Esophagus squamous epithelium (tissue), 5 donors: ENCODE measurements around the gene CELSR3. TPM values are rescaled to one million over a fixed set of nuclear protein-coding genes. Genes with fewer than 3 reads are reported as not detected.

Source experiments
- DNase-seq: peaks from one replicate; lab custom pipeline; 2025; lab: John Stamatoyannopoulos, UW
- H3K27ac ChIP-seq, 4 donors: fragments of 200-600 bp; sonication (generic); one replicate each; pipeline ENCODE4 v1.5.1; 2016 to 2019; ENCODE audit warnings: mild to moderate bottlenecking in 1 of 4
- H3K27me3 ChIP-seq, 4 donors: fragments of 200-600 bp; sonication (generic); 1 replicate in 3 of 4; 2 replicates in 1 of 4; pipeline versions ENCODE4 v1.5.1 to v1.6.0; 2017 to 2021; ENCODE audit warnings: antibody characterized with exemption in 1 of 4
- H3K36me3 ChIP-seq, 3 donors: fragments of 200-600 bp; sonication (generic); one replicate each; pipeline ENCODE4 v1.5.1; 2016 to 2019
- H3K4me1 ChIP-seq, 3 donors: fragments of 200-600 bp; sonication (generic); one replicate each; pipeline ENCODE4 v1.5.1; 2017 to 2019
- H3K4me3 ChIP-seq, 4 donors: fragments of 200-600 bp; sonication (generic); 1 replicate in 3 of 4; 2 replicates in 1 of 4; pipeline ENCODE4 v1.5.1; 2016 to 2019; ENCODE audit warnings: mild to moderate bottlenecking in 2 of 4, moderate library complexity in 1 of 4
- H3K9me3 ChIP-seq, 3 donors: fragments of 200-600 bp; sonication (generic); one replicate each; pipeline ENCODE4 v1.5.1; 2016 to 2019
- POLR2A ChIP-seq, 4 donors: fragments of 450-650 bp; IDR thresholded peaks; one replicate each; pipeline ENCODE4 v1.6.1; 2017; ENCODE audit warnings: antibody characterized with exemption in 4 of 4, mild to moderate bottlenecking in 4 of 4, moderate library complexity in 3 of 4
- WGBS, 2 donors: methylation state at CpG; one replicate each; pipeline ENCODE4 v1.1.5; 2018; 5-methylcytosine and 5-hydroxymethylcytosine counted together
- intact Hi-C: fragments of 100-400 bp; cut with DNase I; formaldehyde crosslinking; loops from one replicate; pipeline ENCODE4 v1.15.0; 2022
- total RNA-seq, 4 donors: library from RNA; depleted of rRNA; stranded (reverse); fragments of >200 nt; gene quantifications; one replicate each; pipeline ENCODE4 v1.1.0, GENCODE V29; 2016
- TF ChIP-seq, protein P1 (sequence below), 6 experiments: fragments of 450-650 bp in 4 of 6; fragments of 200-600 bp in 2 of 6; sonication (generic) in 2 of 6; IDR thresholded peaks; one replicate each; pipeline ENCODE4 v1.5.1; 2016 to 2019; ENCODE audit warnings: antibody characterized with exemption in 6 of 6, mild to moderate bottlenecking in 4 of 6, moderate library complexity in 4 of 6
- donor health status: DM: yes; HTN: yes; CAD: no.

The CELSR3 gene
- total RNA-seq, 4 donors from 2014 or later = 0.31 to 0.76 (median 0.45) TPM

GRCh38 chr3:48707157-48707556 is 44.5 kb upstream of the CELSR3 start:
- H3K36me3 ChIP-seq = peaks cover 6 to 75% (median 8%) of the 10 kb centered on the region in 3 donors
- no peak for DNase-seq
- TF ChIP-seq POLR2A (IDR thresholded peaks at IDR 0.05) = no peak
- TF ChIP-seq, protein P1, sequence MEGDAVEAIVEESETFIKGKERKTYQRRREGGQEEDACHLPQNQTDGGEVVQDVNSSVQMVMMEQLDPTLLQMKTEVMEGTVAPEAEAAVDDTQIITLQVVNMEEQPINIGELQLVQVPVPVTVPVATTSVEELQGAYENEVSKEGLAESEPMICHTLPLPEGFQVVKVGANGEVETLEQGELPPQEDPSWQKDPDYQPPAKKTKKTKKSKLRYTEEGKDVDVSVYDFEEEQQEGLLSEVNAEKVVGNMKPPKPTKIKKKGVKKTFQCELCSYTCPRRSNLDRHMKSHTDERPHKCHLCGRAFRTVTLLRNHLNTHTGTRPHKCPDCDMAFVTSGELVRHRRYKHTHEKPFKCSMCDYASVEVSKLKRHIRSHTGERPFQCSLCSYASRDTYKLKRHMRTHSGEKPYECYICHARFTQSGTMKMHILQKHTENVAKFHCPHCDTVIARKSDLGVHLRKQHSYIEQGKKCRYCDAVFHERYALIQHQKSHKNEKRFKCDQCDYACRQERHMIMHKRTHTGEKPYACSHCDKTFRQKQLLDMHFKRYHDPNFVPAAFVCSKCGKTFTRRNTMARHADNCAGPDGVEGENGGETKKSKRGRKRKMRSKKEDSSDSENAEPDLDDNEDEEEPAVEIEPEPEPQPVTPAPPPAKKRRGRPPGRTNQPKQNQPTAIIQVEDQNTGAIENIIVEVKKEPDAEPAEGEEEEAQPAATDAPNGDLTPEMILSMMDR (IDR thresholded peaks at IDR 0.05) = no peak
- H3K27me3 ChIP-seq = no peaks in the 10 kb centered on the region
- no peak overlapping the region for H3K4me3 ChIP-seq
- intact Hi-C loops = no loop called here
- no peak overlapping the region for H3K27ac ChIP-seq
- H3K4me1 ChIP-seq = peaks cover 8 to 72% (median 41%) of the 10 kb centered on the region in 3 donors
- 75 to 91% methylated on average over 5 of the region's 5 CpGs for WGBS, 2 donors
- no peaks in the 10 kb centered on the region for H3K9me3 ChIP-seq

- H3K36me3 ChIP-seq = peaks cover 12 to 92% (median 13%) of the 10 kb centered on the region in 3 donors
- 89 to 92% methylated on average over 6 of the region's 6 CpGs for WGBS, 2 donors
- intact Hi-C loops = no loop called here
These were observed 39.7 kb upstream of the CELSR3 start for GRCh38 chr3:48702320-48702920.

GRCh38 chr3:48700731-48701405 is 38.2 kb upstream of the CELSR3 start:
- H3K36me3 ChIP-seq = peaks cover 6 to 78% (median 13%) of the 10 kb centered on the region in 3 donors
- TF ChIP-seq, protein P1 (IDR thresholded peaks at IDR 0.05) = no peak
- no peak for TF ChIP-seq POLR2A (IDR thresholded peaks at IDR 0.05)
- H3K27me3 ChIP-seq = no peaks in the 10 kb centered on the region
- no peak overlapping the region for H3K27ac ChIP-seq
- intact Hi-C loops = no loop called here
- no peak for DNase-seq
- no peak overlapping the region for H3K4me3 ChIP-seq
- WGBS, 2 donors = 90 to 92% methylated on average over 5 to 7 of the region's 11 CpGs
- H3K4me1 ChIP-seq = peaks cover 0 to 44% (median 7%) of the 10 kb centered on the region in 3 donors
- H3K9me3 ChIP-seq = no peaks in the 10 kb centered on the region

More at GRCh38 chr3:48702320-48702920, 39.7 kb upstream of the CELSR3 start:
- TF ChIP-seq, protein P1 (IDR thresholded peaks at IDR 0.05) = no peak
- no peak for TF ChIP-seq POLR2A (IDR thresholded peaks at IDR 0.05)
- H3K4me1 ChIP-seq = peaks cover 0 to 42% (median 5%) of the 10 kb centered on the region in 3 donors
- DNase-seq = no peak
- no peak overlapping the region for H3K27ac ChIP-seq
- H3K9me3 ChIP-seq = no peaks in the 10 kb centered on the region
- H3K4me3 ChIP-seq = no peak overlapping the region
- no peaks in the 10 kb centered on the region for H3K27me3 ChIP-seq

DNA sequence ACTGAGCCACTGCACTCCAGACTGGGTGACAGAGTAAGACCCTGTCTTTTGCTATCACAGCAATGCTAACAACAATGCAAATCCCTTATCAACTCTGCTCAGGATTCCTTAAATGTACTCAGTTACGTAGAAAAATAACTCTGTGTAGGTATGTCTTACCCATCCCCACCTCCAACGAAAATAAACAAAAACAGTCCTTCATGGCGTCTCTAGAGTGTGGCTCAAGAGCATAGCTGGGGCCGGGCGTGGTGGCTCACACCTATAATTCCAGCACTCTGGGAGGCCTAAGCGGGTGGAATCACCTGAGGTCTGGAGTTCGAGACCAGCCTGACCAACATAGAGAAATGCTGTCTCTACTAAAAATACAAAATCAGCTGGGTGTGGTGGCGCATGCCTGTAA is 36.2 kb upstream of the CELSR3 start:
- H3K36me3 ChIP-seq = peaks cover 13 to 76% (median 16%) of the 10 kb centered on the region in 3 donors
- no peak overlapping the region for H3K27ac ChIP-seq
- no peaks in the 10 kb centered on the region for H3K9me3 ChIP-seq
- DNase-seq = no peak
- H3K27me3 ChIP-seq = no peaks in the 10 kb centered on the region
- no peak overlapping the region for H3K4me3 ChIP-seq
- intact Hi-C loops = no loop called here
- no peak for TF ChIP-seq POLR2A (IDR thresholded peaks at IDR 0.05)
- TF ChIP-seq, protein P1 (IDR thresholded peaks at IDR 0.05) = no peak
- 89 to 90% methylated on average over 2 to 8 of the region's 8 CpGs for WGBS, 2 donors
- peaks cover 14 to 57% (median 26%) of the 10 kb centered on the region in 3 donors for H3K4me1 ChIP-seq

GRCh38 chr3:48697952-48698351 is 35.3 kb upstream of the CELSR3 start:
- H3K27me3 ChIP-seq = no peaks in the 10 kb centered on the region
- peaks cover 13 to 80% (median 23%) of the 10 kb centered on the region in 3 donors for H3K36me3 ChIP-seq
- TF ChIP-seq POLR2A (IDR thresholded peaks at IDR 0.05) = no peak
- WGBS, 2 donors = 60 to 89% methylated on average over 3 of the region's 3 CpGs
- DNase-seq = no peak
- no peaks in the 10 kb centered on the region for H3K9me3 ChIP-seq
- no peak overlapping the region for H3K27ac ChIP-seq
- no peak overlapping the region for H3K4me3 ChIP-seq
- H3K4me1 ChIP-seq = peaks cover 19 to 56% (median 27%) of the 10 kb centered on the region in 3 donors
- intact Hi-C loops = no loop called here
